ENCODE results near the gene LEKR1.

DNA sequence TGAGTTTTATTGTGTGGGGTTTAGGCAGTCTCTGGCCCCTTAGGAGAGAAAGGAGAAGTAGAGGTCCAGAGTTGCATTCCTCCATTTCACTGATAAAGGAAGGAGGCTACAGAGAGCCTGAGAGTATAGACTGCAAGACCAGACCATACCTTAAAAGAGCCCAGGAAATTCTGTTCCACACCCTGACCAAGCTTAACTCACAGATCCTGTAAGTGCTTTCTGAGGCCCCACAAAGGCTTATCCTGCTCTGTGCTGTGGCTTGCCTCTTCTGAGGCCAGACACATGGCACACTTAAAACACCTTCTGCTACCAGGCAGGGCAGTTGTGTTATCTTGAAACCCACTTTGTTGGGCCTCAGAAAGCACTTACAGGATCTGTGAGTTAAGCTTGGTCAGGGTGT lies 39.2 kb upstream of the LEKR1 start:
- no peak for TF ChIP-seq EZH2 (IDR thresholded peaks at IDR 0.05; ENCODE audit: borderline replicate concordance, low read depth, low read length, severe bottlenecking)
- TF ChIP-seq, protein P1, sequence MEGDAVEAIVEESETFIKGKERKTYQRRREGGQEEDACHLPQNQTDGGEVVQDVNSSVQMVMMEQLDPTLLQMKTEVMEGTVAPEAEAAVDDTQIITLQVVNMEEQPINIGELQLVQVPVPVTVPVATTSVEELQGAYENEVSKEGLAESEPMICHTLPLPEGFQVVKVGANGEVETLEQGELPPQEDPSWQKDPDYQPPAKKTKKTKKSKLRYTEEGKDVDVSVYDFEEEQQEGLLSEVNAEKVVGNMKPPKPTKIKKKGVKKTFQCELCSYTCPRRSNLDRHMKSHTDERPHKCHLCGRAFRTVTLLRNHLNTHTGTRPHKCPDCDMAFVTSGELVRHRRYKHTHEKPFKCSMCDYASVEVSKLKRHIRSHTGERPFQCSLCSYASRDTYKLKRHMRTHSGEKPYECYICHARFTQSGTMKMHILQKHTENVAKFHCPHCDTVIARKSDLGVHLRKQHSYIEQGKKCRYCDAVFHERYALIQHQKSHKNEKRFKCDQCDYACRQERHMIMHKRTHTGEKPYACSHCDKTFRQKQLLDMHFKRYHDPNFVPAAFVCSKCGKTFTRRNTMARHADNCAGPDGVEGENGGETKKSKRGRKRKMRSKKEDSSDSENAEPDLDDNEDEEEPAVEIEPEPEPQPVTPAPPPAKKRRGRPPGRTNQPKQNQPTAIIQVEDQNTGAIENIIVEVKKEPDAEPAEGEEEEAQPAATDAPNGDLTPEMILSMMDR (IDR thresholded peaks at IDR 0.05; ENCODE audit: borderline replicate concordance, extremely low read depth, low read length, poor library complexity, severe bottlenecking) = no peak

All from DND-41 (cell line).